Aorta (tissue), 5 donors: Measurements from ENCODE around the gene BARD1. TPM values are rescaled to one million over a fixed set of nuclear protein-coding genes. Genes with fewer than 3 reads are reported as not detected.

Experiments used
- ATAC-seq: fragments of 200-7000 bp; cut with Tn5 transposase; one replicate; pipeline ENCODE4 v1.9.1; 2022; ENCODE audit warnings: moderate library complexity; ENCODE audit not compliant: low FRiP score
- DNase-seq, 2 donors: peaks; one replicate each; pipeline ENCODE4 v3.0.0-alpha.2; 2020
- H3K27ac ChIP-seq, 2 donors: one replicate each; pipeline ENCODE4 v1.5.1; 2013; ENCODE audit warnings: low read length in 2 of 2, mild to moderate bottlenecking in 2 of 2, moderate library complexity in 2 of 2, control low read depth in 1 of 2, inconsistent platforms in 1 of 2, low read depth in 1 of 2
- H3K27me3 ChIP-seq, 2 donors: one replicate each; pipeline ENCODE4 v1.6.1; 2013; ENCODE audit warnings: control low read depth in 1 of 2, low read length in 1 of 2, mild to moderate bottlenecking in 1 of 2, moderate library complexity in 1 of 2; ENCODE audit not compliant: insufficient read depth in 2 of 2, control insufficient read depth in 1 of 2
- H3K36me3 ChIP-seq, 2 donors: one replicate each; pipeline ENCODE4 v1.6.1; 2013; ENCODE audit warnings: control low read depth in 1 of 2, low read length in 1 of 2, mild to moderate bottlenecking in 1 of 2; ENCODE audit not compliant: insufficient read depth in 2 of 2, control insufficient read depth in 1 of 2
- H3K4me1 ChIP-seq, 2 donors: one replicate each; pipeline ENCODE4 v1.6.1; 2013; ENCODE audit warnings: low read length in 2 of 2, control low read depth in 1 of 2, mild to moderate bottlenecking in 1 of 2, moderate library complexity in 1 of 2; ENCODE audit not compliant: insufficient read depth in 2 of 2, control insufficient read depth in 1 of 2
- H3K4me3 ChIP-seq, 2 donors: one replicate each; pipeline ENCODE4 v1.5.1; 2013; ENCODE audit warnings: low read length in 2 of 2, control low read depth in 1 of 2, mild to moderate bottlenecking in 1 of 2
- H3K9me3 ChIP-seq: one replicate; pipeline ENCODE4 v1.6.1; 2013; ENCODE audit warnings: mild to moderate bottlenecking, low read length; ENCODE audit not compliant: control insufficient read depth
- WGBS, 2 donors: extraction: QIAGEN DNeasy Blood & Tissue Kit; methylation state at CpG; one replicate each; pipeline ENCODE4 v1.1.7; 2013; 5-methylcytosine and 5-hydroxymethylcytosine counted together
- intact Hi-C, 2 donors: fragments of 100-400 bp; cut with DNase I; formaldehyde crosslinking; loops; one replicate each; pipeline versions ENCODE4 v1.14.2 to v1.15.0; 2022
- polyA plus RNA-seq, 2 donors: library from polyadenylated mRNA; stranded (reverse); fragments of 200-250 nt; gene quantifications; one replicate each; pipeline ENCODE4 v1.2.3, GENCODE V29; 2013
- total RNA-seq, 2 donors: library from RNA; stranded (reverse); fragmentation: NEBNext Ultra II Directional; extraction: Animal tissue kit (Norgen Biotek cat#: 25700); gene quantifications; one replicate each; pipeline ENCODE4 v1.2.1, GENCODE V29; 2021
- donor health status: healthy with polysubstance abuse.
- donor health status: Bipolar disorder and iron deficiency.
- donor health status: DM: no; HTN: no; CAD: no.
- donor health status: DM: no; HTN: no; CAD: no.
- donor health status: DM: yes; HTN: yes; CAD: no.

The BARD1 gene
- total and polyA plus RNA-seq, 4 donors, result 0.25 to 21.2 (median 11.1) TPM

DNA sequence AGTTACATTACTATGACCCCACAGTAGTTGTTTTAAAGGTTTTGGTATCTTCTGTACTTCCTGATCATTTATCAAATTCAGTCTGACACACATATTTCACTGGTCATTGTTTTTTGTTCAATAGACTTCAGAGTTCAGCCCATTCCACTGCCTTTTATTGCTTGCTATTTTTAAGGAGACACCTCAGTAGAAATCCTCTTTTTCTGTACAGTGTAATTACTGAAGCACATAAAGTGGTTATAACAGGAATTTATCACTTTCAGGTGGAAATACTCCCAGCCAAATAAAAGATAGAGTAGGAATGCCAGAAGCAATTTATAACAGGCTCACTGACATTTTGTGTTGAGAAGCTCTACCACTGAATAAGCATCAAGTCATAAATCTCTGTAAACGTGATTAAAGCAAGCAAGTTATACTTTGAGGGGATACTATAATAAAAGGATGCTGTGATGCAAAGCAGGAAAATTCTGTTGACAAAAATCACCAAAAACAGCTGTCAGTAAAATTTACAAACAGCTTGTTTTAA is 6.6 kb upstream of the BARD1 start:
- no peaks in the 10 kb centered on the region for H3K27me3 ChIP-seq
- no peaks in the 10 kb centered on the region for H3K4me1 ChIP-seq
- H3K36me3 ChIP-seq, result no peaks in the 10 kb centered on the region
- DNase-seq (no peak), ATAC-seq (no peak)
- H3K27ac ChIP-seq, result no peak overlapping the region
- H3K9me3 ChIP-seq, result no peaks in the 10 kb centered on the region
- intact Hi-C loops, result loop anchor here in 1 of 2 donors (10.0 kb wide), 1 partner anchor 459 kb away; no protein-coding TSS in a partner anchor
- H3K4me3 ChIP-seq, result no peak overlapping the region
- WGBS, 2 donors, result 57 to 60% methylated on average over 1 of the region's 1 CpG

DNA sequence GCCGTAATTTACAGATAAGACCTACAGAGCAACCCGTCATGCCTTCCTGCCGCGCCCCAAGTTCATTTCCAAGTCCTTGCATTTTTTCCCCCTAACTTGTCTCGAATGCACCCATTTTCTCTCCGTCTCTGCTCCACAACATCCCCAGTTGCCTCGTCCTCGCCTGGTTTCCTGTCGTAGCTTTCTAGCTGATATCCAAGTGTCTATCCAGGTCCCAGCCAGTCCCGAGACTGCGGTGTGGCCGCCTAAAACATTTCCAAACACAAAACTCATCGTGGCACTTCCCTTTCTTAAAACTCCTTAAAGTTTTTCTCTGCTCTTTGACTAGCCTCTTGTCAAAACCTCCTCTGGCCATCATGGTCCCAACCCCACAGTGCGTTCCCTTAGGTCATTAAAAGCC is 1.2 kb upstream of the BARD1 start:
- intact Hi-C loops, result loop anchor here in 1 of 2 donors (10.0 kb wide), 1 partner anchor 464 kb away; no protein-coding TSS in a partner anchor
- no peaks in the 10 kb centered on the region for H3K36me3 ChIP-seq
- H3K4me1 ChIP-seq, result peaks cover 0 to 1% of the 10 kb centered on the region in 2 donors
- no peak for ATAC-seq
- no peaks in the 10 kb centered on the region for H3K9me3 ChIP-seq
- H3K27me3 ChIP-seq, result no peaks in the 10 kb centered on the region
- WGBS, 2 donors, result 40 to 48% methylated on average over 14 of the region's 14 CpGs
- no peak overlapping the region for H3K27ac ChIP-seq
- peak in 1 of 2 donors; percentile 70 for DNase-seq
- H3K4me3 ChIP-seq, result peak overlapping the region in 1 of 2 donors; percentile 82

DNA sequence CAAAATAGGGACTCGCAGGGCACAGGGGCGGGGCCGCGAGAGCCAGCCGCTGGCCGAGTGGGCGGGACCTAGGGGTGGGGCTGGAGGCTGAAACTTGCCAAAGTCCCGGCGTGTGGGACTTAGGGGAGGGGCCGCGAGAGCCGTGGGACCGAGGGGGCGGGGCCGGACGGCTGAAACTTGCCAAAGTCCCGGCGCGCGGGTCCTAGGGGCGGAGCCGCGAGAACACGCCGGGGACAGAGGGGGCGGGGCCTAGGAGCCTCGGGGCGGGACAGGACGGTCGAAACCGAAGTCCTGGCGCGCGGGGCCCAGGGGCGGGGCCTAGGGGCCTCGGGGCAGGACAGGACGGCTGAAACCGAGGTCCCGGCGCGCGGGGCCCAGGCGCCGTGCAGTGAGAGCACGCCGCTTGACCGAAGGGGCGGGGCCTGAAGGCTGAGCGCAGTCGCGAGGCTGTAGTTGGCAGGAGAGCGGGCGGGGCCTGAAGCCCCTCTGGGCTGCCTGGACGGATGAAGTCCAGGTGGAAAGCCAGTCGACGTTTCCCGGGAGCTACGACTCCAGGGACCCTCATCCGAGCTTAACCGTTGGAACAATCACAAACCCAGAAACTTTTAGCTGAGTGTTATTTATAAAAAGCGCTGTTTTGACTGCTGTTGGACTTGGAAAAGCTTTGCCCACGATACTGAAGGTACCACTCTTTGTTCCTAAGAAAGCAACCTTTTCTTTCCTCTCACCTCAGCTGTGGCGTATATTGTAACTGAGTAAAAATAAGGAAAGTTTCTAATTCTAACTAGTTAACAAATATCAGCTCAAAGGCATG is 475 bp upstream of the BARD1 start:
- ATAC-seq (peak; percentile 99), DNase-seq (peak; percentile 100)
- Histone ChIP-seq H3K4me3 (peak overlapping the region; percentile 8 to 82), H3K4me1 (peaks cover 0 to 1% of the 10 kb centered on the region in 2 donors), H3K27ac (peak overlapping the region in 1 of 2 donors; percentile 32), H3K36me3 (no peaks in the 10 kb centered on the region), H3K9me3 (no peaks in the 10 kb centered on the region), H3K27me3 (no peaks in the 10 kb centered on the region)
- WGBS, 2 donors, result 1% methylated on average over 51 to 63 of the region's 63 CpGs
- intact Hi-C loops, result loop anchor here in 1 of 2 donors (10.0 kb wide), 1 partner anchor 465 kb away; no protein-coding TSS in a partner anchor

DNA sequence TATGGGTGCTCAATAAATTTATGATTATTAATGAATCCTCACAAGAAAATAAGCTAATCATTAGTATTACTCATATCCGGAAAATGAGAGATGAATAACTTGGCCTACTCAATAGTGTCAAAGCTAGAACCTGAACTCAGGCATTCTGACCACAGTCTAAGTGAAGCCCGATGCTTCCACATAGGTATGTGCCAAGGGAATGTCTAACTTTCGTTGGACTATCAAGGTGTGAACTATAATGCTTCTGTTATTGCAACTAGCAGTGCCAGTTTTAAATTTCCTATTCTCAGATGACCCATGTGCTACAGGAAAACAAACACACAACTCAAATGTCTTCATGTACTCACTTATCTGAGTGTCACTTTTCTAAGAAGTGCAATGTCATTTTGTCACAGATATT is 1.8 kb downstream of the BARD1 start:
- ATAC-seq (no peak), DNase-seq (no peak)
- Histone ChIP-seq H3K4me3 (peak overlapping the region; percentile 47 to 82), H3K9me3 (no peaks in the 10 kb centered on the region), H3K4me1 (peaks cover 0 to 1% of the 10 kb centered on the region in 2 donors), H3K27me3 (no peaks in the 10 kb centered on the region), H3K27ac (peak overlapping the region in 1 of 2 donors; percentile 68), H3K36me3 (no peaks in the 10 kb centered on the region)
- intact Hi-C loops, result no loop called here
- 4 to 7% methylated on average over 3 of the region's 3 CpGs for WGBS, 2 donors

DNA sequence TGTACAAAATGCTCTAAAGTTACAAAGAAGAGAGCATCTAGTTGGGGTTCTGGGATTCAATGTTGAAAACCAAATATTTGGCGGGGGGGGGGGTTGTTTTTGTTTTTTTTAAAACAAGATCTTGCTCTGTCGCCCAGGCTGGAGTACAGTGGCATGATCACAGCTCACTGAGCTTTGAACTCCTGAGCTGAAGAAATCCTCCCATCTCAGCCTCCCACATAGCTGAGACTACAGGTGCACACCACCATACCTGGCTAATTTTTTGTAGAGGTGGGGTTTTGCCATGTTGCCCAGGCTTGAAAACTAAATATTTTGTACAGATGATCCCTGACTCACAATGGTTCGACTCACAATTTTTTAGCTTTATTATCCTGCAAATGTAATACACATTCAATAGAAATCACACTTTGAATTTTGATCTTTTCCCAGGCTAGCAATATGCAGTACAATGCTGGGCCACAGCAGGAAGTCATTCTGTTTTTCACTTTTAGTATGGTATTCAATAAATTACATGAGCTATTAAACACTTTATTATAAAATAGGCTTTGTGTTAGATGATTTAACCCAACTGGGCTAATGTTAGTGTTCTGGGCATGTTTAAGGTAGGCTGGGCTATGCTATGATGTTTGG is 7.6 kb downstream of the BARD1 start:
- ATAC-seq (no peak), DNase-seq (no peak)
- no peaks in the 10 kb centered on the region for H3K27me3 ChIP-seq
- intact Hi-C loops, result no loop called here
- H3K27ac ChIP-seq, result no peak overlapping the region
- 72 to 89% methylated on average over 3 of the region's 3 CpGs for WGBS, 2 donors
- H3K36me3 ChIP-seq, result no peaks in the 10 kb centered on the region
- peaks cover 0 to 2% of the 10 kb centered on the region in 2 donors for H3K4me1 ChIP-seq
- H3K9me3 ChIP-seq, result no peaks in the 10 kb centered on the region
- no peak overlapping the region for H3K4me3 ChIP-seq

DNA sequence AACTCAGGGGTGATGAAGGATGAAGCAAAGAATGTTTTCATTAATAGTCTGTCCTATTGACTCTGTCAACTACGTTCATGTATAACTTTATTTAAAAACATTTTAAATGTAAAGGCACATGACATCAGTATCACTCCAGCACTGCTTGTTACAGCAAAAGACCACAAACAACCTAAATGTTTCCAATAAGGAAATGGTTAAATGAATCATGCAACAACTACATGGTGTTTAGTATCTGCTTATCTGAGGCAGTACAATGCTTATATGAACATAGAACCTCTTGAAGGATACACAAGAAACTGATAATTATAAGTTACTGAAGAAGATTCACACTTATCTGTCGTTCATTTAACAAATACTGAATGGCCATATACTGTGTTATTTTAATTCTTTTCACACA is 8.4 kb downstream of the BARD1 start:
- Histone ChIP-seq H3K27ac (no peak overlapping the region), H3K36me3 (no peaks in the 10 kb centered on the region), H3K9me3 (no peaks in the 10 kb centered on the region), H3K4me3 (no peak overlapping the region), H3K27me3 (no peaks in the 10 kb centered on the region), H3K4me1 (peaks cover 0 to 2% of the 10 kb centered on the region in 2 donors)
- ATAC-seq, result no peak
- WGBS, 2 donors, result 93 to 95% methylated on average over 2 of the region's 2 CpGs
- DNase-seq, result no peak
- intact Hi-C loops, result no loop called here

DNA sequence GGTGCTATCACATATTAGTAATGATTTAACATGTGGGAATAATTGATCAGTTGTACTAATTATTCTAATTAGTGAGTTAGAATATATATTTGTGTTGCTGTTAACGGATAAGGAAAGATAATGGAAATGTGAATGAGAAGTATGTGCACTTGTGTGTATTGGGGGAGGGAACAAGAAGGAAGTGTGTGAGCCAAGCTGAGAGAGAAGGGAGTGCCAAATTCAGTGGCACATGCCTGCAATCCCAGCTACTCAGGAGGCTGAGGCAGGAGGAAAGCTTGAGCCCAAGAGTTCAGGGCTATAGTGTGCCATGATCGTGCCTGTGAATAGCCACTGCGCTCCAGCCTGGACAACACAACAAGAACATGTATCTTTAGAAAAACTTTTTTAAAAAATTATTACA is 9.3 kb downstream of the BARD1 start:
- ATAC-seq, result no peak
- H3K4me1 ChIP-seq, result peaks cover 0 to 2% of the 10 kb centered on the region in 2 donors
- intact Hi-C loops, result no loop called here
- no peak overlapping the region for H3K4me3 ChIP-seq
- no peaks in the 10 kb centered on the region for H3K9me3 ChIP-seq
- H3K36me3 ChIP-seq, result peaks cover 0 to 2% of the 10 kb centered on the region in 2 donors
- no peaks in the 10 kb centered on the region for H3K27me3 ChIP-seq
- H3K27ac ChIP-seq, result no peak overlapping the region
- DNase-seq, result no peak
- WGBS, 2 donors, result 50 to 62% methylated on average over 3 of the region's 3 CpGs

DNA sequence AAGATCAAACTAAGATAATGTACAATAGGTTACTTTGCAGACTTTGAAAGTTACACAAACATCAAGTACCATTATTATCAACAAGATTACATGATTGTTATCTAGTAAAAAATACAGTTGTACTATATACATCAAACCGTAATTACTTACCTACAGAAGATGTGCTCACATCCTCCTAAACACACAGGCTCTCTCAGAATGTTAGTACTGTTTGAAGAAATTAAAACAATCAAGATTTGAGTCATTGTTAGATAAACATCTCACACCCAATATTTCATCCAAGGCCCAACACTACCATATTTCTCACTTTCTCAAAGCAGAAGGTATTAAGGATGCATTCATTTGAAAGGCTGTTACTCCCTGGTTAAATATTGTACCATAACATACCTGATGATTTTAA is 12.6 kb downstream of the BARD1 start:
- H3K4me1 ChIP-seq, result peaks cover 0 to 2% of the 10 kb centered on the region in 2 donors
- 94 to 95% methylated on average over 1 of the region's 1 CpG for WGBS, 2 donors
- intact Hi-C loops, result no loop called here

More for the DNA sequence above, 12.6 kb downstream of the BARD1 start:
- Histone ChIP-seq H3K27me3 (no peaks in the 10 kb centered on the region), H3K36me3 (peaks cover 0 to 7% of the 10 kb centered on the region in 2 donors), H3K27ac (no peak overlapping the region), H3K4me3 (no peak overlapping the region), H3K9me3 (peaks cover 1% of the 10 kb centered on the region)
- ATAC-seq (no peak), DNase-seq (no peak)
